Adipocyte (in vitro differentiated cells): ENCODE data around the gene ARL3.

ENCODE experiments used
- DNase-seq: peaks from one replicate; pipeline ENCODE4 v3.0.0-alpha.2; 2015; ENCODE audit warnings: low read depth
- H3K27me3 ChIP-seq: replicated peaks from 2 replicates; pipeline ENCODE4 v1.7.0; 2013; ENCODE audit warnings: mild to moderate bottlenecking, low read length, moderate library complexity; ENCODE audit not compliant: control insufficient read depth, insufficient read depth
- H3K36me3 ChIP-seq: 2 replicates; pipeline ENCODE4 v1.7.0; 2013; ENCODE audit warnings: low read length, mild to moderate bottlenecking, moderate library complexity; ENCODE audit not compliant: control insufficient read depth, insufficient read depth, severe bottlenecking
- H3K4me1 ChIP-seq: 2 replicates; pipeline ENCODE4 v1.7.0; 2013; ENCODE audit warnings: mild to moderate bottlenecking, low read length, moderate library complexity; ENCODE audit not compliant: control insufficient read depth, insufficient read depth
- H3K4me3 ChIP-seq: 2 replicates; pipeline ENCODE4 v1.7.0; 2013; ENCODE audit warnings: mild to moderate bottlenecking, low read length, moderate library complexity
- H3K9ac ChIP-seq: 2 replicates; pipeline ENCODE4 v1.7.0; 2013; ENCODE audit warnings: mild to moderate bottlenecking, low read length, moderate library complexity
- H3K9me3 ChIP-seq: 2 replicates; pipeline ENCODE4 v1.7.0; 2013; ENCODE audit warnings: mild to moderate bottlenecking, low read length, moderate library complexity; ENCODE audit not compliant: control insufficient read depth

Gene ARL3

GRCh38 chr10:102641402-102641801 is 72.8 kb downstream of the ARL3 start:
- Histone ChIP-seq H3K9me3 (no peaks in the 10 kb centered on the region), H3K4me3 (peak overlapping the region; percentile 95), H3K9ac (peak overlapping the region; percentile 90), H3K4me1 (peaks cover 6% of the 10 kb centered on the region), H3K36me3 (no peaks in the 10 kb centered on the region), H3K27me3 (no peaks in the 10 kb centered on the region)
- no peak for DNase-seq

- H3K9ac ChIP-seq = no peak overlapping the region
- no peak for DNase-seq
- peaks cover 7% of the 10 kb centered on the region for H3K4me1 ChIP-seq
- no peaks in the 10 kb centered on the region for H3K27me3 ChIP-seq
- no peak overlapping the region for H3K4me3 ChIP-seq
- no peaks in the 10 kb centered on the region for H3K9me3 ChIP-seq
- no peaks in the 10 kb centered on the region for H3K36me3 ChIP-seq
Measured at GRCh38 chr10:102639537-102639936, 74.7 kb downstream of the ARL3 start.

GRCh38 chr10:102635377-102635776 is 78.8 kb downstream of the ARL3 start:
- DNase-seq = no peak
- no peaks in the 10 kb centered on the region for H3K36me3 ChIP-seq
- no peak overlapping the region for H3K4me3 ChIP-seq
- no peaks in the 10 kb centered on the region for H3K27me3 ChIP-seq
- H3K9me3 ChIP-seq = no peaks in the 10 kb centered on the region
- peaks cover 40% of the 10 kb centered on the region for H3K4me1 ChIP-seq
- no peak overlapping the region for H3K9ac ChIP-seq

GRCh38 chr10:102634686-102635085 is 79.5 kb downstream of the ARL3 start:
- Histone ChIP-seq H3K4me3 (no peak overlapping the region), H3K9ac (no peak overlapping the region), H3K27me3 (no peaks in the 10 kb centered on the region), H3K36me3 (no peaks in the 10 kb centered on the region), H3K9me3 (no peaks in the 10 kb centered on the region), H3K4me1 (peaks cover 47% of the 10 kb centered on the region)
- no peak for DNase-seq

- no peak for DNase-seq
- Histone ChIP-seq H3K4me1 (peaks cover 55% of the 10 kb centered on the region), H3K9ac (peak overlapping the region; percentile 89), H3K36me3 (no peaks in the 10 kb centered on the region), H3K9me3 (no peaks in the 10 kb centered on the region), H3K4me3 (peak overlapping the region; percentile 30), H3K27me3 (no peaks in the 10 kb centered on the region)
Measured at GRCh38 chr10:102633848-102634247, 80.3 kb downstream of the ARL3 start.

GRCh38 chr10:102633287-102633686 is 80.9 kb downstream of the ARL3 start:
- no peaks in the 10 kb centered on the region for H3K27me3 ChIP-seq
- DNase-seq = peak; percentile 64
- no peaks in the 10 kb centered on the region for H3K9me3 ChIP-seq
- peaks cover 61% of the 10 kb centered on the region for H3K4me1 ChIP-seq
- H3K36me3 ChIP-seq = no peaks in the 10 kb centered on the region
- peak overlapping the region; percentile 89 for H3K9ac ChIP-seq
- H3K4me3 ChIP-seq = peak overlapping the region; percentile 47

- Histone ChIP-seq H3K36me3 (no peaks in the 10 kb centered on the region), H3K4me3 (peak overlapping the region; percentile 47), H3K9ac (peak overlapping the region; percentile 89), H3K27me3 (no peaks in the 10 kb centered on the region), H3K9me3 (no peaks in the 10 kb centered on the region), H3K4me1 (peaks cover 68% of the 10 kb centered on the region)
- DNase-seq = peak; percentile 38
Measured at GRCh38 chr10:102632394-102633111, 81.6 kb downstream of the ARL3 start.

GRCh38 chr10:102631525-102632393 is 82.4 kb downstream of the ARL3 start:
- no peak for DNase-seq
- Histone ChIP-seq H3K4me3 (peak overlapping the region; percentile 47), H3K9ac (peak overlapping the region; percentile 89), H3K4me1 (peaks cover 76% of the 10 kb centered on the region), H3K9me3 (no peaks in the 10 kb centered on the region), H3K27me3 (no peaks in the 10 kb centered on the region), H3K36me3 (no peaks in the 10 kb centered on the region)

- Histone ChIP-seq H3K9me3 (no peaks in the 10 kb centered on the region), H3K36me3 (no peaks in the 10 kb centered on the region), H3K4me3 (no peak overlapping the region), H3K9ac (peak overlapping the region; percentile 73), H3K4me1 (peaks cover 84% of the 10 kb centered on the region), H3K27me3 (no peaks in the 10 kb centered on the region)
- no peak for DNase-seq
Measured at GRCh38 chr10:102630663-102631062, 83.5 kb downstream of the ARL3 start.

- H3K27me3 ChIP-seq = no peaks in the 10 kb centered on the region
- peak; percentile 77 for DNase-seq
- no peaks in the 10 kb centered on the region for H3K9me3 ChIP-seq
- H3K9ac ChIP-seq = peak overlapping the region; percentile 85
- peak overlapping the region; percentile 2 for H3K4me3 ChIP-seq
- H3K36me3 ChIP-seq = no peaks in the 10 kb centered on the region
- peaks cover 91% of the 10 kb centered on the region for H3K4me1 ChIP-seq
Measured at GRCh38 chr10:102629661-102630614, 84.3 kb downstream of the ARL3 start.
